ENCODE measurements around the gene ST6GALNAC5. TPM values are rescaled to one million over a fixed set of nuclear protein-coding genes. Genes with fewer than 3 reads are reported as not detected.

Gene ST6GALNAC5
- polyA plus RNA-seq, 5 donors: 8.6 to 16.3 (median 9.7) TPM

GRCh38 chr1:77104672-77105071, 237.4 kb downstream of the ST6GALNAC5 start:
- no peak for DNase-seq
